Neural progenitor cell (in vitro differentiated cells): ENCODE data around the gene ZNF771. TPM values are rescaled to one million over a fixed set of nuclear protein-coding genes. Genes with fewer than 3 reads are reported as not detected.

Experiments
- DNase-seq: peaks from one replicate; pipeline ENCODE4 v3.0.0-alpha.2; 2016; ENCODE audit warnings: low spot score
- H2AFZ ChIP-seq: fragments of 200-600 bp; sonication (generic); replicated peaks from 2 replicates; pipeline ENCODE4 v1.6.1; 2016; ENCODE audit warnings: antibody characterized with exemption
- H3F3A ChIP-seq: fragments of 200-600 bp; sonication (generic); 2 replicates; pipeline ENCODE4 v1.6.1; 2016; ENCODE audit warnings: antibody characterized with exemption, low read depth
- H3K27ac ChIP-seq: fragments of 200-600 bp; sonication (generic); 2 replicates; pipeline ENCODE4 v1.5.1; 2016; ENCODE audit warnings: mild to moderate bottlenecking
- H3K27me3 ChIP-seq: fragments of 200-600 bp; sonication (generic); 2 replicates; pipeline ENCODE4 v1.6.1; 2016; ENCODE audit warnings: mild to moderate bottlenecking, moderate library complexity
- H3K36me3 ChIP-seq: fragments of 200-600 bp; sonication (generic); 2 replicates; pipeline ENCODE4 v1.5.1; 2016
- H3K4me1 ChIP-seq: fragments of 200-600 bp; sonication (generic); 2 replicates; pipeline ENCODE4 v1.6.1; 2016; ENCODE audit warnings: mixed run types
- H3K4me2 ChIP-seq: fragments of 200-600 bp; sonication (generic); 2 replicates; pipeline ENCODE4 v1.6.1; 2016
- H3K4me3 ChIP-seq: fragments of 200-600 bp; sonication (generic); 2 replicates; pipeline ENCODE4 v1.5.1; 2016
- H3K79me2 ChIP-seq: fragments of 200-600 bp; sonication (generic); 2 replicates; pipeline ENCODE4 v1.6.1; 2016; ENCODE audit warnings: low read depth
- H3K9ac ChIP-seq: fragments of 200-600 bp; sonication (generic); 2 replicates; pipeline ENCODE4 v1.6.1; 2016
- H3K9me3 ChIP-seq: fragments of 200-600 bp; sonication (generic); 2 replicates; pipeline ENCODE4 v1.5.1; 2016; ENCODE audit warnings: low read depth
- H4K20me1 ChIP-seq: fragments of 200-600 bp; sonication (generic); 2 replicates; pipeline ENCODE4 v1.6.1; 2016; ENCODE audit warnings: low read depth
- H3K27ac Mint-ChIP-seq: 3 replicates; pipeline ENCODE4 v1.8.0; 2021; ENCODE audit warnings: mixed read lengths
- H3K27me3 Mint-ChIP-seq: 2 replicates; pipeline ENCODE4 v1.8.0; 2022; ENCODE audit warnings: low read depth, mild to moderate bottlenecking, inconsistent platforms, moderate library complexity, mixed read lengths; ENCODE audit not compliant: insufficient read depth
- H3K36me3 Mint-ChIP-seq: 3 replicates; pipeline ENCODE4 v1.8.0; 2021; ENCODE audit warnings: mixed read lengths
- H3K4me1 Mint-ChIP-seq: 3 replicates; pipeline ENCODE4 v1.8.0; 2021; ENCODE audit warnings: mixed read lengths
- H3K4me3 Mint-ChIP-seq: 3 replicates; pipeline ENCODE4 v1.8.0; 2021; ENCODE audit warnings: mild to moderate bottlenecking, moderate library complexity, mixed read lengths
- H3K9me3 Mint-ChIP-seq: 3 replicates; pipeline ENCODE4 v1.8.0; 2020; ENCODE audit warnings: mixed read lengths
- CTCF ChIP-seq: fragments of 200-600 bp; sonication (generic); IDR thresholded peaks from 2 replicates; pipeline ENCODE4 v1.5.1; 2017; ENCODE audit warnings: antibody characterized with exemption, mild to moderate bottlenecking
- EZH2 ChIP-seq: fragments of 200-600 bp; sonication (generic); IDR thresholded peaks from 2 replicates; pipeline ENCODE4 v1.6.1; 2017; ENCODE audit warnings: antibody characterized with exemption, mild to moderate bottlenecking, moderate library complexity
- EZH2phosphoT487 ChIP-seq: fragments of 200-600 bp; sonication (generic); IDR thresholded peaks from 2 replicates; pipeline ENCODE4 v1.6.1; 2017; ENCODE audit warnings: antibody characterized with exemption
- total RNA-seq: library from RNA; depleted of rRNA; stranded (reverse); fragments of >200 nt; gene quantifications from 2 replicates; pipeline ENCODE4 v1.2.3, GENCODE V29; 2015; ENCODE audit warnings: low replicate concordance

Gene ZNF771
- total RNA-seq, 1 donor from 2014 or later = 6.0 TPM

- Histone ChIP-seq H3K9ac (no peak overlapping the region), H3K27ac (no peak overlapping the region), H2AFZ (no peak overlapping the region), H3K4me2 (peak overlapping the region; percentile 79), H4K20me1 (peaks cover 6% of the 10 kb centered on the region), H3F3A (peaks cover 27% of the 10 kb centered on the region), H3K27me3 (no peaks in the 10 kb centered on the region), H3K4me1 (peaks cover 17% of the 10 kb centered on the region), H3K36me3 (no peaks in the 10 kb centered on the region), H3K79me2 (peaks cover 16% of the 10 kb centered on the region), H3K9me3 (no peaks in the 10 kb centered on the region), H3K4me3 (no peak overlapping the region)
- no peaks in the 10 kb centered on the region for H3K27me3 Mint-ChIP-seq
- peaks cover 3% of the 10 kb centered on the region for H3K36me3 Mint-ChIP-seq
- H3K4me3 Mint-ChIP-seq = peak overlapping the region; percentile 95
- peak overlapping the region; percentile 85 for H3K27ac Mint-ChIP-seq
- no peak for DNase-seq
- H3K4me1 Mint-ChIP-seq = peaks cover 33% of the 10 kb centered on the region
- H3K9me3 Mint-ChIP-seq = no peaks in the 10 kb centered on the region
- TF ChIP-seq EZH2 (no peak), CTCF (no peak), EZH2phosphoT487 (no peak)
Measured at GRCh38 chr16:30380072-30380802, 27.2 kb upstream of the ZNF771 start.

GRCh38 chr16:30380803-30381208 is 26.6 kb upstream of the ZNF771 start:
- Mint-ChIP-seq H3K9me3 (no peaks in the 10 kb centered on the region), H3K36me3 (peaks cover 3% of the 10 kb centered on the region), H3K4me3 (peak overlapping the region; percentile 73), H3K27ac (no peak overlapping the region), H3K4me1 (peaks cover 29% of the 10 kb centered on the region), H3K27me3 (peaks cover 2% of the 10 kb centered on the region)
- Histone ChIP-seq H3K4me1 (peaks cover 14% of the 10 kb centered on the region), H2AFZ (no peak overlapping the region), H4K20me1 (peaks cover 6% of the 10 kb centered on the region), H3K4me3 (no peak overlapping the region), H3K27me3 (no peaks in the 10 kb centered on the region), H3K27ac (no peak overlapping the region), H3K4me2 (no peak overlapping the region), H3K36me3 (no peaks in the 10 kb centered on the region), H3K79me2 (peaks cover 16% of the 10 kb centered on the region), H3K9ac (no peak overlapping the region), H3K9me3 (no peaks in the 10 kb centered on the region), H3F3A (peaks cover 27% of the 10 kb centered on the region)
- no peak for TF ChIP-seq EZH2phosphoT487
- TF ChIP-seq EZH2 = no peak
- no peak for TF ChIP-seq CTCF
- DNase-seq = no peak

- H3K27me3 ChIP-seq = no peaks in the 10 kb centered on the region
- H3K9me3 Mint-ChIP-seq = no peaks in the 10 kb centered on the region
- H3K4me3 ChIP-seq = no peak overlapping the region
- H3F3A ChIP-seq = peaks cover 27% of the 10 kb centered on the region
- TF ChIP-seq EZH2phosphoT487 (no peak), CTCF (no peak), EZH2 (no peak)
- no peak overlapping the region for H3K4me3 Mint-ChIP-seq
- peak overlapping the region; percentile 14 for H3K27ac Mint-ChIP-seq
- H3K27ac ChIP-seq = no peak overlapping the region
- H3K79me2 ChIP-seq = peaks cover 16% of the 10 kb centered on the region
- peaks cover 29% of the 10 kb centered on the region for H3K4me1 Mint-ChIP-seq
- no peak overlapping the region for H3K9ac ChIP-seq
- H4K20me1 ChIP-seq = peaks cover 6% of the 10 kb centered on the region
- H3K9me3 ChIP-seq = no peaks in the 10 kb centered on the region
- H3K4me2 ChIP-seq = no peak overlapping the region
- peaks cover 2% of the 10 kb centered on the region for H3K27me3 Mint-ChIP-seq
- no peaks in the 10 kb centered on the region for H3K36me3 ChIP-seq
- no peak for DNase-seq
- peaks cover 9% of the 10 kb centered on the region for H3K4me1 ChIP-seq
- no peak overlapping the region for H2AFZ ChIP-seq
- peaks cover 3% of the 10 kb centered on the region for H3K36me3 Mint-ChIP-seq
Measured at GRCh38 chr16:30381291-30382041, 25.9 kb upstream of the ZNF771 start.
